Keratinocyte (primary cell): ENCODE measurements around the gene TTK.

Source experiments
- EZH2 ChIP-seq: IDR thresholded peaks from one replicate; pipeline ENCODE4 v1.6.1; 2012; ENCODE audit warnings: inconsistent platforms, mild to moderate bottlenecking, low read length, moderate library complexity
- TF ChIP-seq, protein P1 (sequence below), 3 experiments: IDR thresholded peaks in 1 of 3; conservative IDR thresholded peaks in 1 of 3; optimal IDR thresholded peaks in 1 of 3; 2 replicates in 2 of 3; 3 replicates in 1 of 3; pipeline versions ENCODE3 to v1.5.1; 2011; ENCODE audit warnings: low read length in 3 of 3, mild to moderate bottlenecking in 3 of 3, moderate library complexity in 2 of 3, control low read depth in 1 of 3, inconsistent platforms in 1 of 3; ENCODE audit not compliant: insufficient read depth in 2 of 3; ENCODE audit errors: extremely low read depth in 1 of 3

DNA sequence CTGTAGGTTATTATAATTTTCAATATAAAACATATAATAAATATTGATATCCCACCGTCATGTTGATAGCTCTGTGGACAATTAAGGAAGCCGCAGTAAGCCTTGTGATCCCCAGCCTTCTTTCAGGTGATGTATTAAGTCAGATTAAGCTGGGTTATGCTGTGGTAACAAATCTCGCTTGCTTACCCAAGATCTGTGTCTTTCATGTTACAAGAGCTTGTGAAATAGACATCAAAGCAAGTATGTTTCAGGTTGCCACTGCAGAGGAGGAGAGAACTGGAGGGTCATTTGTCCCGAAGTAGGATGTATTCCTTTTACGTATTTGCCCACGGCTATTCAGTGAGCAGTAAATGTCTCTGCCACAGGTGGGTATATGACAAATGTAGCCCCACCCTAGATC is 84.2 kb downstream of the TTK start:
- TF ChIP-seq, protein P1, sequence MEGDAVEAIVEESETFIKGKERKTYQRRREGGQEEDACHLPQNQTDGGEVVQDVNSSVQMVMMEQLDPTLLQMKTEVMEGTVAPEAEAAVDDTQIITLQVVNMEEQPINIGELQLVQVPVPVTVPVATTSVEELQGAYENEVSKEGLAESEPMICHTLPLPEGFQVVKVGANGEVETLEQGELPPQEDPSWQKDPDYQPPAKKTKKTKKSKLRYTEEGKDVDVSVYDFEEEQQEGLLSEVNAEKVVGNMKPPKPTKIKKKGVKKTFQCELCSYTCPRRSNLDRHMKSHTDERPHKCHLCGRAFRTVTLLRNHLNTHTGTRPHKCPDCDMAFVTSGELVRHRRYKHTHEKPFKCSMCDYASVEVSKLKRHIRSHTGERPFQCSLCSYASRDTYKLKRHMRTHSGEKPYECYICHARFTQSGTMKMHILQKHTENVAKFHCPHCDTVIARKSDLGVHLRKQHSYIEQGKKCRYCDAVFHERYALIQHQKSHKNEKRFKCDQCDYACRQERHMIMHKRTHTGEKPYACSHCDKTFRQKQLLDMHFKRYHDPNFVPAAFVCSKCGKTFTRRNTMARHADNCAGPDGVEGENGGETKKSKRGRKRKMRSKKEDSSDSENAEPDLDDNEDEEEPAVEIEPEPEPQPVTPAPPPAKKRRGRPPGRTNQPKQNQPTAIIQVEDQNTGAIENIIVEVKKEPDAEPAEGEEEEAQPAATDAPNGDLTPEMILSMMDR (optimal IDR thresholded peaks at IDR 0.05 in 1 of 3, IDR thresholded peaks at IDR 0.05 in 1 of 3, conservative IDR thresholded peaks at IDR 0.05 in 1 of 3; ENCODE audit: extremely low read depth in 1 of 3, insufficient read depth in 2 of 3, low read length in 3 of 3) = no peak
- no peak for TF ChIP-seq EZH2
